HG03342 (cell line): ENCODE measurements around the gene AK4.
"Not testable (repeated sequence)": the region's sequence is repeated elsewhere in the genome, so short reads cannot be mapped to it uniquely, and the experiment has no call there.

Experiments
- ATAC-seq: cut with Tn5 transposase; IDR thresholded peaks from one replicate; pipeline ENCODE4 v1.9.1; 2021; ENCODE audit warnings: mild to moderate bottlenecking, moderate library complexity; ENCODE audit not compliant: unreplicated experiment

AK4 gene

DNA sequence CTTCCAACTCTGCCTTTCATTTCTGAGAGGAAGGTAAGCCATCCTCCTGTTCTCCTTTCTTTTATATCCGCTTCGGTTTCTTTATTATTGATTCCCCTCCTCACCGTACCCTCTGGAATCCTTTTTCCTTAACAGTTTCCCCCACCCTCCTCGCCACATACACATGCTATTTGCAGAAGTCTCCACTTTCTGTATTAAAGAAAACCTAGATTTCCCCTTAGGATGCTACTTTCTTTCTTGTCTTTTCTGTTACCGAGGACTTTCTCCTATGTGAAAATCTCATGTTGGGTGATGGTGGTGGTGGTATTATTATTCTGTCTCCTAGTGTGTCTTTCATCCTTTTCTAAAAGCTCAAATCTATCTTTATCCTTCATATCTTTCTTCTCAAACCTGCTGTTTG is 62.3 kb downstream of the AK4 start:
- no peak for ATAC-seq

DNA sequence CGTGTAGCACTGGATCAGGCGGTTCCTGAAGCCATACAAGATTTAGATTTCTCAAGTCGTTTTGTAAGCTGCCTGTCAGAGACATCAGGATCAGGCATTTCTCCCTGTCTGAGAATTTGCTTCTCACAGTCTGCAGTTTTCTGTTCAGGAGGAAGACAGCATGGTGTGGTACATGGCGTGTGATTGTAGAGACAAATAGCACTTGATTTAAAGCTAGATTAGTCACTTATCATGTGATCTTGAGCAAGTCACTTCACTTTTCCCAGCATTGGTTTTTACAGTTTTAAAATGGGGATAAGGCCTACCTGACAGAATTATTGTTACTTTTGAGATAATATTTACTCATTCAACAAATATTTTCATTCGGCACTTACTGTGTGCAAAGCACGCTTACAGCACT is 63.3 kb downstream of the AK4 start:
- no peak for ATAC-seq

DNA sequence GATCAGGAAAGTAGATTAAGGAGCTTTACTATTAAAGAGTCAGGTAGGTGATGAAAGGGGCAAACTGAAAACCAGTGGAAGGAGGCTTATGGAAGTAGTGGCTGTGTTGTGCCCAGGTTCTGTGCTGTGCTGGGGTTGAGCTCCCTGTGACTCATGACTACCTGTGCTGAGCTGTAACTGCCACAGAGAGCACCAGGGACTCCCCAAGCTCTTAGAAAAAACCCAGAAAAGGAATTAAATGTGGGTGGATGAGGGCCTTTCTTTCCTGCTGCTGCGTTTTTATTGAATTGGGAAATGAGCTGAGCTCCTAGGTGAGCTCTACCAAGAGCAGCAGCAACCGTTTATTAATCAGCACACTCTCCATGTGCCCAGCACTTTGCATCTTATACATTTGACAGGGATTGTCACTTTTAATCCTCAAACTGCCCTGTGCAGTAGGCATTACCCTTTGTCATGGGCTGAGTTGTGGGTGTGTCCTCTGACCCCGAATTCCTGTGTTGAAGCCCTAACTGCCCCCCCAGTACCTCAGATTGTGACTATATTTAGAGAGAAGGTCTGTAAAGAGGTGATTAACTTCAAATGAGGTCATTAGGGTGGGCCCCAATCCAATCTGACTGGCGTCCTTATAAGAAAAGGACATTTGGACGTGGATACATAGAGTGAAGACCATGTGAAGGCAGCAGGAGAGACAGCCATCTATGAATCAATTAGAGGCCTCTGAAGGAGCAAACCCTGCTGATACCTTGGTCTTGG is 65.4 kb downstream of the AK4 start:
- no peak for ATAC-seq

DNA sequence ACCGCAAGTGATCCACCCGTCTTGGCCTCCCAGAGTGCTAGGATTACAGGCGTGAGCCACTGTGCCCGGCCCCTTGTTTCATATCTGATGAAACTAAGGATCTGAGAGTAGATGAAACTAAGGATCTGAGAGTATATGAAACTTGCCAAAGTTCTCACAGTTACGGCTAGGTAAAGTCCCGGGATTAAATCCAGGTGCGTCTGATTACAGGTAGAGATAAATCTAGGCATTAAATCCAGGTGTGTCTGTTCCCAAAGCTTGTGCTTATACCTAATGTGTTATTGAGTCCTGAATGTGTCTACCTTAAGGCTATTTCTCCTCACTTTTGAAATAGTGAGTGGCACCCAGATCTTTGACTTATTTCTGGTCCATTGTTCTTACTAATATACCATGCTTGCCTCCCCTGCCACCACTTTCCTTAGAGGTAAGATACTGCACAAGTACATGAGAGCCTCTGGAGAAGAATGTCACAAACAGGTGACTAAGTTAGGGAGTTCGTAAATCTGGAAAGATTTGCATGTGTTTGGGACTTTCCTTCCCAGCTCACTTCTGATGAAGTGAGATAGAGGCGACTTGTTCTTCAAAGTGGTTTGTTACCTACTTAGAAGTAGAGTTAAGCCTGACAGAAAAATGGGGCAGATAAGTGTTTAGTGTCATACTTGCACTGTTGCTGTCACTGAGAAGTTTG is 66.5 kb downstream of the AK4 start:
- no peak for ATAC-seq

DNA sequence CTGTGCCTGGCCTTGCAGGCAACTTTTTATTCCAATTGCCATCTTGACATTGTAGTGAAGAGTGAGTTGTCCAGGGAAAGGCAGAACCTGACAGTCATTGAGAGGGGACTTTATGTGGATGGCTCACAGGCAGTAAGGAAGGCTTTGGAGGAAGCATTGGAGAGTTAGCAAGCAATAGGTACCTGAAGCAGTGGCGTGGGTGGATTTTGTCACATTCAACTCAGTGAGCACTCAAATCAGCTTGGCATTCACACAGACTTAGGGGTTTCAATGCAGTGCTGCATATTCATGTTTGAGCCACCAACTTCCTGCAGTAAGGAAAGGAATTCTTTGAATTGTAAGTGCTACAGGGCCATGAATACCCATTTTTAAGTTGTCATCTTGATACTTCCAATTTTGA is 69.0 kb downstream of the AK4 start:
- no peak for ATAC-seq

DNA sequence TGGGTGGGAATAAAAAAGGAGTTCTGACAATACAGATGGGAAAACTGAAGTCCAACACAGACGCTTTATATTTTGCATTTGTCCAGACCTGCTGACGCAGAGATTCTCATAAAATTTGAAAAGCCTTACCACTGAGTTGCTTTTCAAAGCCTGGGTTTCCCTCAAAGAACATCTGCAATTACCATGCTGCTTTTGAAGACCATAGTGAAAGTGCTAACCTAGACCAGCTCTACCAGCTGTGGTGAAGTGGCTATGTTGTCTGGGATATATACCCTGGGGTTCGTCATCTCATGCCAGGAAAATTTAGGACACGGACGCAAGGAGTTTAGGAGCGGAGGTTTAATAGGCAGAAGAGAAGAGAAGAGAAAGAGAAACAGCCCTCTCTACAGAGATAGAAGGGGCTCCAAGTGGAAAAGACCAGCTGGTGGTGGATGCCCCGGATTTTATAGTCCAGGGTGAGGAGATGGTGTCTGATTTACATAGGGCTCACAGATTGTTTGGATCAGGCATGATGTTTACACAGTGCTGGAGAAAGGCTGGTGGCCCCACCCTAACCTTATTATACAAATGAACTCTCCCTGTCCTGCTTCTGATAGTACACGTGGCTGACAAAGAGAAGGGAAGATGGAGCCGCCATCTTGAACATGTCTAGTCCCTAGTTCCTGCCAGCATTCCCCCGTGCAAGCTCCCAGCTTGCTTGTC is 73.8 kb downstream of the AK4 start:
- no peak for ATAC-seq

DNA sequence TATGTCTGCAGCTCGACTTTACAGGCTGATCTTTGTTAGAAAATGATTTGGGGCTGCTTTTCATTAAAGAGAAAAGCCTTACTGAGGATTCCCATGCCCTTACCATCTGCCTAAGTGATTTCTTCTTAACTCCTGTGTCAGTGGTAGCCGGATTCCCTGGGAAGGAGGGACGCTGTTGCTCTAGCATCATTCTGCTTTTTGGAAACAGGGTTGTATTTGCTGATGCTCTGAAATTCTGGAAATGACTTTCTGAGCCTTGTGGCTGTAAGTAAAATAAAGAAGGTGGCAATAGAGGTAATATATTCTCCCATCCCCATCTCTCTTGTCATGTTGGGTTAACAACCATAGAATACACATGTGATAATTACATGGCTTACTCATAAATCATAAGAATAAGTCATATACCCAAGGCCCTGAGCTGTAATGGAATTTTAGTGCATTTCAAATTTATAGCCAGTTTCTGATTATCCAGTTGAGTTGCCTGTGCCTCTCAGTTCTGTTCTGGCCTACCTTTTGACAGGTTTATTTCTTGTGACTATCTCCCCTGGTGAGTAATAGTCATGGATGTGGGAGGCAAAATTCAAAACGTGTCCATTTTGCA is 74.4 kb downstream of the AK4 start:
- ATAC-seq, result no peak

DNA sequence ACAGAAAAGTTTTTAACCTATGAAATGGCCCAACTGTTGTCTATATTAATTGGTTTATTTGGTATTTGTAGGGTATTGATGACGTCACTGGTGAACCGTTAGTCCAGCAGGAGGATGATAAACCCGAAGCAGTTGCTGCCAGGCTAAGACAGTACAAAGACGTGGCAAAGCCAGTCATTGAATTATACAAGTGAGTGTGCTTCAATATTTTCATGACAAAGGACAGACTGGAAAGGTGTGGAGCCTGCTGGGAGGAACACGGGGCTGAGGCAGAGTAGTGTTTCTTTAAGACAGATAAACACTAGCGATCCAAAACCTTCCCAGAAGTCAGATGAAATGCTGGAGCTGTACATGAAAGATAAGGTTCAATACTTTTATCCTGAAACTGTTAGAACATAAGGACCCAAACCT is 76.7 kb downstream of the AK4 start:
- no peak for ATAC-seq

DNA sequence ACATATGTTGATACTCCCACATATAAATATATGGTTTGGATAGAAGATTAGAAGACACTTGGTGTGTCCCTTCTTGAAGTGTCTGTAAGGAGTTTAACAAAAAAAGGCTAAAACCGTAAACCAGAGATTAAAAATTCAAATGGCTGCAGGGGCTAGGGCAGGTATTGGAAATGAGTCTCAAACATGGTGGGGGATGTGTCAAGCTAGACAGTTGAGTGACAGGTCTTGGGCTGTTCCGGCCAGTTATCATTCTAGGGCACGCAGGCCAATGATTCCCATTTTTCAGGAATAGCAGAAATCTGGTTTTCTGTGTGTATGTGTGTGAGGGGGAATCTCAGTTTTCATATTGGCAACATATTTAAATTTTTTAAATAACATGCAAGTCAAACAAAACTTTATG is 77.2 kb downstream of the AK4 start:
- ATAC-seq, result no peak

DNA sequence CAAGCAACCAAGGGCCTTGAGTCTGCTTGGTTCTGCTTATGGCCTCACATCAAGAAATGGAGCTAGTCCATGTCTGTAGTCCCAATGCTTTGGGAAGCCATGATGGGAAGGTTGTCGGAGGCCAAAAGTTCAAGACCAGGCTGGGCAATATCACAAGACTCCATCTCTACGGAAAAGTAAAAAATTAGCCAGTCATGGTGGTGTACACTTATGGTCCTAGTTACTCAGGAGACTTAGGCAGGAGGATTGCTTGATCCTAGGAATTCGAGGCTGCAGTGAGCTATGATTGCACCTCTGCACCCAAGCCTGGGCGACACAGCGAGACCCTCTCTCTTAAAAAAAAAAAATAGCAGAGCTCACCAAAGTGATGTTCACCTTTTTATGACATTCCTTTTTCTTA is 81.2 kb downstream of the AK4 start:
- ATAC-seq, result no peak

DNA sequence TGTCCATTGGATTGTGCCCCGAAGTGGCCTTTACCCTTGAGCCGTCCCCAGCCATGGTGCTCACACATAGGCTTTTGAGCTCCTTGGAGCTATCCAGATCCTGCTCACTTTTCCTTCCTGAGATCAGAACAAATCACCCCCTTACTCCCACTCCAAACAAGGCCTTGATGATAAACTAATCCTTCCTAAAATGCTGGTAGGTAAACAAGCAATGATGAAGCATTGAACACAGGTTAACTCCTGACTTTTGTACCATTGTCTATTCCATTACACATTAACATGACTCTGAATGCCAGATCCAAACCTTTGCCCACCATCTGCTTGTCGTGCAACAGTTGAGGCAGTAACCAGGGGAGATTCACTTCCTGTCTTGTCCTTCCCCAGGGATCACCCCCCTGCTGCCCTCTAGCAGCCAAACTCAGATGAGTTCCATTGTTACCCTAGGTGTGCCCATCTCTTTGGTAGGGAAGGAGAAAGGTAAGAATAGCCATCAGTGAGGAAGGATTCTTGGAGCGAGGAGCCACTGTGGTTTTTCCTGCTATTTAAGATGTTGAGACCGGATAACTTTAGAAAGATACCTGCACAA is 81.8 kb downstream of the AK4 start:
- no peak for ATAC-seq

DNA sequence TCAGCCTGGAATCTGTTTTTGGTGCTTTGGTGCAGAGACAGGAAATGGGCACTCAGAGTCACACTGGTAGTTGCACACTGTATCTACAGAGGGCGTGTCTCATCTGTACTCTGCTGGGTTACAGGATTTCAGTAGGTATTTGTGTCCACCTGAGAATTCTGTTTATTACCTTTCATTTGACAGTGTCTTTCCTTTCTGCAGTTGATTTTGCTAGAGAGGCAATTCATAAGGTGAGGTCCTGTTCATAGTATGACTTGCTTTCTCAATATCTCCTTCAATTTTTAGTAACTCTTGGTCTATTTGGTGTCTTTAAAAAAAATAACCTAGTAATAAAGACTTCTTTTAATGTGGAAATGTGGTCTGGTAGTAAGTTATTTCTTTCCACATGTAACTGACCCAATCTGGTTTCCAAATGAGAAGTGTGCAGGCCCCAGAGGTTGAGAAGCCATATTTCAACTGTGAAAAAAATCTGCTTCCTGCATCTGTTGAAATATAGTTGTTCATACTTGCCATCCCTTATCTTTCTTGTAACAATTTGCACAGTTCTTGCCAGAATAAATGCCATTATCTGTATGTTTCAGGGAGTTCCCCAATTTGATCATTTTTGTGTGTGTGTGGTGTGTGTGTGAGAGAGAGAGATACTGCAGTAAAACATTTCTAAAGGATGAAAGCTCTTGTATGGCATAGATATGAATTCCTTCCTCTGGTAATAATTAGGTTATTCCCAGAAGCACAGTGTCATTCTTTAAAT is 82.9 kb downstream of the AK4 start:
- peak; percentile 73 for ATAC-seq

DNA sequence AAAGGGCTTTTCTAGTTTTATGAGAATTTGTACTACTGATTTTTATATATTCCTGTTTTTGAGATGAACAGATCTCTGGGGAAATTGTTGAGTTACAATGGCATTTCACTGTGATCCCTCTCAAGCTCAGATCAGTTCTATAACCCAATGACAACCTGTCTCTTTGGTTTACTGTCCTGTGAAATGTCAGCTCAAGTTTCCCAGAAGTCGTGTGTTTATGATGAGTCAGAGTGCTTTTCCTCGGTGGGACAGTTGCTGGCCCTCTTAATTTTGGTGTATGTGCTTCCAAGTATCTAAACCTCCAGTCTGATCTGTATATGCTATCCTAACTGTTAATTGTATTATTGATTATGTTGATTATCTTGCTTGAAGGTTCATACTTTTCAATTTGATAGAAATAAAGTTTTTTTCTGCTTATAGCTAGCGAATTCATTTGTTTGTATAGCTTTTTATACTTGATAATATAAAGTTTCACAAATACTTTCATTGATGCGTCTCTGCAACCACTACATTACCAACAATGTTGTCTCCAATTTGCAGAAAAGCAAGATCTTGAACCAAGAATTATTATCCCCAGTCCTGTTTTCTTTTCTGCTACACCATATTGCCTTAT is 83.8 kb downstream of the AK4 start:
- ATAC-seq, result no peak

DNA sequence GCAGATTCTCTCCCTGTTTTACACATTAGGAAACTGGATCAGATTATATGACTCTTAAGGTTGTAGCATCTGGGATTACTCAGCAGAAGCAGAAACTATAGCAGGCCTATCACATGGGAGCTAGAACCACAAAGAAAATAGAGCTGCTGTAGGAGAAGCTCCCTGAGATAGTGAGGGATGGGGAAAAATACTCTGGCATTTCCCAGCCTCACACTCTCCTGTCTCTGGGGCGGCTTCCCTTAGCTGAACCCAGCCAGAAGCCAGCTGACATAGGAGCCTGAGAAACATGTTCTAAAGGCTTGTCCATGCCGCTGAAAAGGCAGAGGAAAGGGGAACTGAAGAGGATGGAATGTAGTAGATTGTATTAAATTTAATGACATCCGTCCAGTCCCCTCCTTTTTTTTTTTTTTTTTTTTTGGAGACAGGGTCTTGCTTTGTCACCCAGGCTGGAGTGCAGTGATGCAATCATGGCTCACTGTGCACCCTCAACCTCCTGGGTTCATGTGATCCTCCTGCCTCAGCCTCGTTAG is 84.5 kb downstream of the AK4 start:
- no peak for ATAC-seq

DNA sequence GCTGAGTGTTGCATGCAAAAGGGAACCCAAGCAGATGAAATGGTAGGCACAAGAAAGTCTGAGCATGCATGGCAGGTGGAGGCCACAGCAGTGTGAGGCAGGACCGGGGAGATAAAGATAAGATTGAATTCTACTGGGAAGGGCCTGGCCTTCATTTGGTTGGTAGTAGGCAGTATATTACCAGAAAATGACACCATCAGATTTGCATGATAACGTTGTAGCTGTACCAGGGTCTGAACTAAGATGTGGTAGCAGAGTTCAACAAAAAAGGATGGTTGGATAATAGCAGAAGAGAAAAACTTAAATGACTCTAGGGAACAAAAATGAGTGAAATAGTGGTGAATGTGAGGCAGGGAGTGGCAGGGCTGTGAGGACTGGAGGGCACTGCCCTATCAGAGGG is 85.8 kb downstream of the AK4 start:
- no peak for ATAC-seq

DNA sequence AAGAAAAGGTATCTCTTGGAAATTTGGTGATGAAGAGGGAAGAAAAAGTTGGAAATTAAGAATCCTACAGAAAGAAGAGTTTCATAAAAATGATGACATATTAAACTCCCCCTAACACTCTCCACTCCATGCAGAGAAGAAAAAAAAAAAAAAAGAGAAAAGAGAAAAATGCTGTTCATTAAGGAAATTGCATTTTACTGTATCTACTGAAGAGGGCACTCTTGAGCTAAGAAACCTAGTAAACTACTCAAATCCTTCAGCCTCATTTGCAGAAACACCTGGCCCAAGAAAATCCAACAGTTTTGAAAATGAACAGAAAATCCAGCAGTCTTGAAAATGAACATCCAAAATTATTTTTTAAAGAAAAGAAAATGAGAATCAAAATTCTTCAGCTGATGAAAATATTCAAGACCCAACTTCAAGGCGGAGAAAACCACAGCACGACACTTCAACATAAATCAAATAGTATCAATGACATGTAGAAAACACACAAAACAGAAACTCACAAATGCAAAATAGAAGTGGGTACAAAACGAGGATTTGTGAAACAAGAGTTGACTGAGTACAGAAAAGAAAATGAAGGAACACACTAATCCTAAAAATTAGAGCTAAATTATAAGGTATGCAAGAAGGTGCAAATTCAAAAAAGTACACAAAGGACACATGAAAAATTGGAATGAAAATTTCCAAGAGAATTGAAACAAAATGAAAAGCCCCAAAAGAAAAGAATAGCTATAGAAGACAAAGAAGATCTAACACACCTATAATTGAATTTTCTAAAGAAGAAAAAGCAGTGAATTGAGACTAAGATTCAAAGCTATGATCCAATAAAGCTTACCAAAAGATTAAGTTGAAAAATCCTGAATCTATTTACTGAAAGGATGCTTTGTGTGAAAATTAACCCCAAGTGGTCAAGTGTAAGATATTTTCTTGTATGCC is 88.1 kb downstream of the AK4 start:
- no peak for ATAC-seq

DNA sequence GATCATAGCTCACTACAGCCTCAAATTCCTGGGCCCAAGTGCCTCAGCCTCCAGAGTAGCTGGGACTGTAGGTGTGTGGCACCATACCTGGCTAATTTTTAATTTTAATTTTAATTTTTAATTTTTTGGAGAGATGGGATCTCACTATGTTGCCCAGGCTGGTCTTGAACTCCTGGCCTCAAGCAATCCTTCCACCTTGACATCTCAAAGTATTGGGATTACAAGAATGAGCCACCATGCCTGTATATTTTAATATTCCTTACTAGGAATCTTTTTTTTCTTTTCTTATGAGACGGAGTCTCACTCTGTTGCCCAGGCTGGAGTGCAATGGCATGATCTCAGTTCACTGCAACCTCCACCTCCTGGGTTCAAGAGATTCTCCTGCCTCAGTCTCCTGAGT is 89.1 kb downstream of the AK4 start:
- not testable (repeated sequence) for ATAC-seq

DNA sequence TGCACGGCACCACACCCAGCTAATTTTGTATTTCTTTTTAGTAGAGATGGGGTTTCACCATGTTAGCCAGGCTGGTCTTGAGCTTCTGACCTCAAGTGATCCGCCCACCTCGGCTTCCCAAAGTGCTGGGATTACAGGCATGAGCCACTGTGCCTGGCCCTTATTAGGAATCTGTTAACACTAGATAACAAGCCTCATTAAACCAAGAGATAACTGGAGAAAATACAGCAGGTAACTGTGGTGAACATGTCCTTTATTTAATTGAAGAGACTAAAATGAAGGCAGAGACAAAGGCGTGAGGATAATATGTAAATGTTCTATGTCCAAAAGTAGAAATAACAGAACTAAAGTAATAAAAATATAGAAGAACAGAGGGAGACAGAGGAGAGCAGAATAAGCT is 89.5 kb downstream of the AK4 start:
- no peak for ATAC-seq

DNA sequence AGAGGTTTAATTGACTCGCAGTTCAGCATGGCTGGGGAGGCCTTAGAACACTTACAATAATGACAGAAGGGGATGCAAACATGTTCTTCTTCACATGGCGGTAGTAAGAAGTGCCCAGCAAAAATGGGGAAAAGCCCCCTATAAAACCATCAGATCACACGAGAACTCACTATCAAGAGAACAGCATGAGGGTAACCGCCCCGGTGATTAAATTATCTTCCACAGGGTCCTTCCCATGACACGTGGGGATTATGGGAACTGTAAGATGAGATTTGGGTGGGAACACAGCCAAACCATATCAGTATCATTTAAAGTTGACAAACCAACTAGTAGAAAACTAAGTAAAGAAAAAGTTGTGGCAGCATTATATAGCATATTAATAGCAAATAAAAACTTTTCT is 90.0 kb downstream of the AK4 start:
- no peak for ATAC-seq
